Activated CD8-positive, alpha-beta memory T cell treated with anti-CD3 and anti-CD28 coated beads for 24 hours (primary cell): ENCODE measurements around the gene SRRD.

Experiments used
- DNase-seq: peaks from one replicate; pipeline ENCODE4 v3.0.0-alpha.2; 2020

Gene SRRD

GRCh38 chr22:26453812-26454500, 29.7 kb upstream of the SRRD start:
- no peak for DNase-seq

- no peak for DNase-seq
These were observed 25.9 kb upstream of the SRRD start for GRCh38 chr22:26457661-26458272.

GRCh38 chr22:26460202-26460601, 23.5 kb upstream of the SRRD start:
- DNase-seq, result no peak

GRCh38 chr22:26461188-26461810, 22.4 kb upstream of the SRRD start:
- peak; percentile 80 for DNase-seq

GRCh38 chr22:26462051-26462450, 21.6 kb upstream of the SRRD start:
- no peak for DNase-seq

GRCh38 chr22:26462641-26463040, 21.0 kb upstream of the SRRD start:
- no peak for DNase-seq

- no peak for DNase-seq
These were observed 20.5 kb upstream of the SRRD start for GRCh38 chr22:26463101-26463661.

- no peak for DNase-seq
These were observed 20.0 kb upstream of the SRRD start for GRCh38 chr22:26463688-26464087.

GRCh38 chr22:26464312-26464711, 19.4 kb upstream of the SRRD start:
- no peak for DNase-seq

- no peak for DNase-seq
These were observed 17.5 kb upstream of the SRRD start for GRCh38 chr22:26466196-26466595.

GRCh38 chr22:26470807-26471206, 12.9 kb upstream of the SRRD start:
- no peak for DNase-seq

- DNase-seq, result no peak
These were observed 12.2 kb upstream of the SRRD start for GRCh38 chr22:26471522-26471921.

GRCh38 chr22:26474682-26475081, 9.0 kb upstream of the SRRD start:
- DNase-seq, result no peak

- no peak for DNase-seq
These were observed 6.9 kb upstream of the SRRD start for GRCh38 chr22:26476705-26477340.

- no peak for DNase-seq
These were observed 6.3 kb upstream of the SRRD start for GRCh38 chr22:26477341-26477731.

- no peak for DNase-seq
These were observed 4.5 kb upstream of the SRRD start for GRCh38 chr22:26479043-26479791.

GRCh38 chr22:26479792-26480610, 3.7 kb upstream of the SRRD start:
- no peak for DNase-seq

GRCh38 chr22:26480611-26480932, 3.1 kb upstream of the SRRD start:
- DNase-seq, result no peak

- DNase-seq, result no peak
These were observed 2.5 kb upstream of the SRRD start for GRCh38 chr22:26481112-26481693.

- no peak for DNase-seq
These were observed 2.0 kb upstream of the SRRD start for GRCh38 chr22:26481694-26482093.

- DNase-seq, result no peak
These were observed 1.5 kb upstream of the SRRD start for GRCh38 chr22:26482161-26482560.

GRCh38 chr22:26483043-26483438, 636 bp upstream of the SRRD start:
- no peak for DNase-seq
